Esophagus muscularis mucosa (tissue), 4 donors: ENCODE data around the gene SMARCA5. TPM values are rescaled to one million over a fixed set of nuclear protein-coding genes. Genes with fewer than 3 reads are reported as not detected.
A peak's percentile ranks its signal among the peaks of the same experiment; 100 is the strongest.

ENCODE experiments used
- DNase-seq: peaks from one replicate; pipeline ENCODE4 v3.0.0-alpha.2; 2017; ENCODE audit errors: extremely low spot score
- H3K27ac ChIP-seq, 4 donors: fragments of 200-600 bp; sonication (generic); replicated peaks in 1 of 4; 1 replicate in 3 of 4; 2 replicates in 1 of 4; pipeline ENCODE4 v1.5.1; 2016 to 2019; ENCODE audit warnings: mild to moderate bottlenecking in 1 of 4
- H3K27me3 ChIP-seq, 4 donors: fragments of 200-600 bp; sonication (generic); one replicate each; pipeline versions ENCODE4 v1.5.1 to v1.6.0; 2016 to 2019
- H3K36me3 ChIP-seq, 4 donors: fragments of 200-600 bp; sonication (generic); one replicate each; pipeline ENCODE4 v1.5.1; 2016 to 2019
- H3K4me1 ChIP-seq, 4 donors: fragments of 200-600 bp; sonication (generic); one replicate each; pipeline ENCODE4 v1.5.1; 2016 to 2019
- H3K4me3 ChIP-seq, 4 donors: fragments of 200-600 bp; sonication (generic); 1 replicate in 2 of 4; 2 replicates in 2 of 4; pipeline ENCODE4 v1.5.1; 2016 to 2019; ENCODE audit warnings: mild to moderate bottlenecking in 4 of 4, moderate library complexity in 1 of 4
- H3K9me3 ChIP-seq, 4 donors: fragments of 200-600 bp; sonication (generic); 1 replicate in 3 of 4; 2 replicates in 1 of 4; pipeline ENCODE4 v1.5.1; 2016 to 2019
- CTCF ChIP-seq, 3 experiments: fragments of 200-600 bp in 2 of 3; fragments of 450-650 bp in 1 of 3; sonication (generic) in 2 of 3; IDR thresholded peaks; one replicate each; pipeline ENCODE4 v1.5.1; 2017 to 2019; ENCODE audit warnings: antibody characterized with exemption in 3 of 3, mild to moderate bottlenecking in 2 of 3, moderate library complexity in 1 of 3
- EP300 ChIP-seq: sonication (generic); formaldehyde crosslinking; IDR thresholded peaks from one replicate; pipeline ENCODE4 v1.6.1; 2017; ENCODE audit warnings: antibody characterized with exemption
- POLR2A ChIP-seq: fragments of 450-650 bp; IDR thresholded peaks from one replicate; pipeline ENCODE4 v1.6.1; 2017; ENCODE audit warnings: antibody characterized with exemption, moderate library complexity, mild to moderate bottlenecking, low read depth
- POLR2AphosphoS5 ChIP-seq, 2 donors: sonication (generic); formaldehyde crosslinking; IDR thresholded peaks; one replicate each; pipeline ENCODE4 v1.6.1; 2017; ENCODE audit warnings: antibody characterized with exemption in 2 of 2
- WGBS: methylation state at CpG from one replicate; pipeline ENCODE4 v1.1.5; 2018; 5-methylcytosine and 5-hydroxymethylcytosine counted together
- intact Hi-C: fragments of 100-400 bp; cut with DNase I; formaldehyde crosslinking; loops from one replicate; pipeline ENCODE4 v1.15.1; 2023
- total RNA-seq, 4 donors: library from RNA; depleted of rRNA; stranded (reverse); fragments of >200 nt; gene quantifications; one replicate each; pipeline versions ENCODE4 v1.1.0 to v1.2.1, GENCODE V29; 2016

Gene SMARCA5
- total RNA-seq, 4 donors from 2014 or later, result 38.0 to 59.8 (median 46.3) TPM

- no peak overlapping the region for H3K27ac ChIP-seq
- no peak for DNase-seq
- H3K4me3 ChIP-seq, result no peak overlapping the region
- no peaks in the 10 kb centered on the region for H3K27me3 ChIP-seq
- H3K4me1 ChIP-seq, result no peaks in the 10 kb centered on the region
- TF ChIP-seq CTCF (IDR thresholded peaks at IDR 0.05) (no peak), POLR2AphosphoS5 (IDR thresholded peaks at IDR 0.05) (no peak), EP300 (no peak), POLR2A (no peak)
- no peaks in the 10 kb centered on the region for H3K9me3 ChIP-seq
- intact Hi-C loops, result no loop called here
- 83% methylated on average over 1 of the region's 1 CpG for WGBS
- H3K36me3 ChIP-seq, result no peaks in the 10 kb centered on the region
These were observed 11.3 kb upstream of the SMARCA5 start for GRCh38 chr4:143502231-143502630.

- H3K9me3 ChIP-seq, result no peaks in the 10 kb centered on the region
- no peak overlapping the region for H3K4me3 ChIP-seq
- H3K27ac ChIP-seq, result no peak overlapping the region
- DNase-seq, result no peak
- H3K36me3 ChIP-seq, result no peaks in the 10 kb centered on the region
- WGBS, result 100% methylated on average over 1 of the region's 1 CpG
- H3K27me3 ChIP-seq, result no peaks in the 10 kb centered on the region
- H3K4me1 ChIP-seq, result no peaks in the 10 kb centered on the region
- TF ChIP-seq CTCF (IDR thresholded peaks at IDR 0.05), result no peak
- no peak for TF ChIP-seq POLR2A
- no peak for TF ChIP-seq POLR2AphosphoS5 (IDR thresholded peaks at IDR 0.05)
- TF ChIP-seq EP300, result no peak
- intact Hi-C loops, result no loop called here
These were observed 7.5 kb upstream of the SMARCA5 start for GRCh38 chr4:143506031-143506430.

GRCh38 chr4:143511906-143512305 is 1.6 kb upstream of the SMARCA5 start:
- H3K4me3 ChIP-seq, result no peak overlapping the region
- peaks cover 20 to 27% (median 24%) of the 10 kb centered on the region in 4 donors for H3K4me1 ChIP-seq
- no peaks in the 10 kb centered on the region for H3K36me3 ChIP-seq
- no peaks in the 10 kb centered on the region for H3K27me3 ChIP-seq
- no peak for DNase-seq
- 92% methylated on average over 7 of the region's 7 CpGs for WGBS
- H3K27ac ChIP-seq, result no peak overlapping the region
- intact Hi-C loops, result loop anchor here (10.0 kb wide), 1 partner anchor 307 kb away; no protein-coding TSS in a partner anchor
- no peak for TF ChIP-seq POLR2A
- no peak for TF ChIP-seq EP300
- TF ChIP-seq CTCF (IDR thresholded peaks at IDR 0.05), result no peak
- H3K9me3 ChIP-seq, result no peaks in the 10 kb centered on the region

GRCh38 chr4:143512978-143513313 is 556 bp upstream of the SMARCA5 start:
- Histone ChIP-seq H3K27ac (peak overlapping the region; percentile 95 to 99 (median 98)), H3K27me3 (no peaks in the 10 kb centered on the region), H3K9me3 (no peaks in the 10 kb centered on the region), H3K4me3 (peak overlapping the region; percentile 73 to 98 (median 84)), H3K36me3 (peaks cover 0 to 8% (median 4%) of the 10 kb centered on the region in 4 donors), H3K4me1 (peaks cover 26 to 37% (median 34%) of the 10 kb centered on the region in 4 donors)
- WGBS, result under 1% methylated on average over 15 of the region's 18 CpGs
- intact Hi-C loops, result loop anchor here (10.0 kb wide), 1 partner anchor 308 kb away; no protein-coding TSS in a partner anchor
- no peak for DNase-seq
- TF ChIP-seq EP300, result no peak
- no peak for TF ChIP-seq CTCF (IDR thresholded peaks at IDR 0.05)
- no peak for TF ChIP-seq POLR2AphosphoS5 (IDR thresholded peaks at IDR 0.05)
- TF ChIP-seq POLR2A, result no peak

GRCh38 chr4:143514169-143514495 is 630 bp downstream of the SMARCA5 start:
- Histone ChIP-seq H3K4me1 (peaks cover 35 to 49% (median 46%) of the 10 kb centered on the region in 4 donors), H3K27me3 (no peaks in the 10 kb centered on the region), H3K4me3 (peak overlapping the region; percentile 73 to 98 (median 84)), H3K9me3 (no peaks in the 10 kb centered on the region), H3K36me3 (peaks cover 0 to 20% (median 8%) of the 10 kb centered on the region in 4 donors), H3K27ac (peak overlapping the region; percentile 95 to 99 (median 98))
- 0% methylated on average over 13 of the region's 13 CpGs for WGBS
- no peak for TF ChIP-seq POLR2AphosphoS5 (IDR thresholded peaks at IDR 0.05)
- no peak for TF ChIP-seq CTCF (IDR thresholded peaks at IDR 0.05)
- TF ChIP-seq POLR2A, result no peak
- no peak for TF ChIP-seq EP300
- no peak for DNase-seq
- intact Hi-C loops, result loop anchor here (10.0 kb wide), 1 partner anchor 309 kb away; no protein-coding TSS in a partner anchor
